ENCODE data around the gene RALGPS1.
"Not testable (repeated sequence)": the region's sequence is repeated elsewhere in the genome, so short reads cannot be mapped to it uniquely, and the experiment has no call there.

The RALGPS1 gene

GRCh38 chr9:126984969-126985368 is 70.4 kb downstream of the RALGPS1 start:
- in situ Hi-C loops (cut with MboI; ENCODE audit: low sequenced_read_pairs): no loop called here

GRCh38 chr9:126985870-126986498 is 71.4 kb downstream of the RALGPS1 start:
- in situ Hi-C loops (cut with MboI; ENCODE audit: low sequenced_read_pairs): no loop called here

- in situ Hi-C loops (cut with MboI; ENCODE audit: low sequenced_read_pairs): no loop called here
Measured at GRCh38 chr9:126986506-126986951, 71.9 kb downstream of the RALGPS1 start.

GRCh38 chr9:126988857-126989256 is 74.3 kb downstream of the RALGPS1 start:
- in situ Hi-C loops (cut with MboI; ENCODE audit: low sequenced_read_pairs): no loop called here

GRCh38 chr9:126989847-126990842 is 75.6 kb downstream of the RALGPS1 start:
- in situ Hi-C loops (cut with MboI; ENCODE audit: low sequenced_read_pairs): no loop called here

GRCh38 chr9:126991183-126991582 is 76.6 kb downstream of the RALGPS1 start:
- in situ Hi-C loops (cut with MboI; ENCODE audit: low sequenced_read_pairs): no loop called here

GRCh38 chr9:126992427-126992826 is 77.8 kb downstream of the RALGPS1 start:
- in situ Hi-C loops (cut with MboI; ENCODE audit: low sequenced_read_pairs): no loop called here

- in situ Hi-C loops (cut with MboI; ENCODE audit: low sequenced_read_pairs): no loop called here
Measured at GRCh38 chr9:126999315-127000068, 84.9 kb downstream of the RALGPS1 start.

- in situ Hi-C loops (cut with MboI; ENCODE audit: low sequenced_read_pairs): no loop called here
Measured at GRCh38 chr9:127004946-127005769, 90.6 kb downstream of the RALGPS1 start.

GRCh38 chr9:127005770-127006314 is 91.3 kb downstream of the RALGPS1 start:
- in situ Hi-C loops (cut with MboI; ENCODE audit: low sequenced_read_pairs): no loop called here

- in situ Hi-C loops (cut with MboI; ENCODE audit: low sequenced_read_pairs): no loop called here
Measured at GRCh38 chr9:127007638-127008037, 93.1 kb downstream of the RALGPS1 start.

- in situ Hi-C loops (cut with MboI; ENCODE audit: low sequenced_read_pairs): no loop called here
Measured at GRCh38 chr9:127008076-127008475, 93.5 kb downstream of the RALGPS1 start.

GRCh38 chr9:127011772-127012171 is 97.2 kb downstream of the RALGPS1 start:
- in situ Hi-C loops (cut with MboI; ENCODE audit: low sequenced_read_pairs): no loop called here

GRCh38 chr9:127012250-127012649 is 97.7 kb downstream of the RALGPS1 start:
- in situ Hi-C loops (cut with MboI; ENCODE audit: low sequenced_read_pairs): no loop called here

GRCh38 chr9:127013597-127013996 is 99.0 kb downstream of the RALGPS1 start:
- in situ Hi-C loops (cut with MboI; ENCODE audit: low sequenced_read_pairs): no loop called here

GRCh38 chr9:127014216-127014909 is 99.8 kb downstream of the RALGPS1 start:
- in situ Hi-C loops (cut with MboI; ENCODE audit: low sequenced_read_pairs): no loop called here

GRCh38 chr9:127014910-127015540 is 100.4 kb downstream of the RALGPS1 start:
- in situ Hi-C loops (cut with MboI; ENCODE audit: low sequenced_read_pairs): no loop called here

- in situ Hi-C loops (cut with MboI; ENCODE audit: low sequenced_read_pairs): no loop called here
Measured at GRCh38 chr9:127015921-127016512, 101.4 kb downstream of the RALGPS1 start.

- in situ Hi-C loops (cut with MboI; ENCODE audit: low sequenced_read_pairs): not testable (repeated sequence)
Measured at GRCh38 chr9:127017979-127018378, 103.4 kb downstream of the RALGPS1 start.

All from HL-60/S4 (cell line).